Osteocyte (in vitro differentiated cells): ENCODE data around the gene FBXL16. TPM values are rescaled to one million over a fixed set of nuclear protein-coding genes. Genes with fewer than 3 reads are reported as not detected.

Source experiments
- DNase-seq: peaks from one replicate; pipeline ENCODE4 v3.0.0; 2021; ENCODE audit warnings: mixed read lengths; ENCODE audit not compliant: unreplicated experiment; ENCODE audit errors: extremely low spot score
- H3K27ac Mint-ChIP-seq: one replicate; pipeline ENCODE4 v1.8.0; 2021; ENCODE audit warnings: mild to moderate bottlenecking, mixed read lengths; ENCODE audit not compliant: unreplicated experiment
- H3K27me3 Mint-ChIP-seq: one replicate; pipeline ENCODE4 v1.8.0; 2021; ENCODE audit warnings: mixed read lengths; ENCODE audit not compliant: unreplicated experiment
- H3K36me3 Mint-ChIP-seq: one replicate; pipeline ENCODE4 v1.8.0; 2021; ENCODE audit warnings: mixed read lengths; ENCODE audit not compliant: unreplicated experiment
- H3K4me1 Mint-ChIP-seq: one replicate; pipeline ENCODE4 v1.8.0; 2021; ENCODE audit warnings: mixed read lengths; ENCODE audit not compliant: unreplicated experiment
- H3K4me3 Mint-ChIP-seq: one replicate; pipeline ENCODE4 v1.8.0; 2021; ENCODE audit warnings: mild to moderate bottlenecking, moderate library complexity, mixed read lengths; ENCODE audit not compliant: unreplicated experiment
- H3K9me3 Mint-ChIP-seq: one replicate; pipeline ENCODE4 v1.8.0; 2021; ENCODE audit warnings: mixed read lengths; ENCODE audit not compliant: unreplicated experiment
- CTCF ChIP-seq: fragments of 200-600 bp; sonication (generic); IDR thresholded peaks from 2 replicates; pipeline ENCODE4 v1.5.0; 2021; ENCODE audit warnings: antibody characterized with exemption, mild to moderate bottlenecking, moderate library complexity
- total RNA-seq: library from RNA; stranded (reverse); gene quantifications from 2 replicates; pipeline ENCODE4 v1.2.1, GENCODE V29; 2021

Gene FBXL16
- total RNA-seq, 1 donor from 2014 or later, result 0.32 TPM

- Mint-ChIP-seq H3K9me3 (no peaks in the 10 kb centered on the region), H3K4me3 (no peak overlapping the region), H3K27me3 (no peaks in the 10 kb centered on the region), H3K4me1 (peaks cover 9% of the 10 kb centered on the region), H3K27ac (no peak overlapping the region), H3K36me3 (peaks cover 5% of the 10 kb centered on the region)
- no peak for TF ChIP-seq CTCF
- DNase-seq, result no peak
These were observed 31.3 kb downstream of the FBXL16 start for GRCh38 chr16:674214-674881.

- Mint-ChIP-seq H3K9me3 (no peaks in the 10 kb centered on the region), H3K36me3 (peaks cover 5% of the 10 kb centered on the region), H3K4me3 (no peak overlapping the region), H3K27me3 (no peaks in the 10 kb centered on the region), H3K4me1 (peaks cover 9% of the 10 kb centered on the region), H3K27ac (no peak overlapping the region)
- TF ChIP-seq CTCF, result no peak
- no peak for DNase-seq
These were observed 32.1 kb downstream of the FBXL16 start for GRCh38 chr16:673399-673991.

- no peak for TF ChIP-seq CTCF
- H3K27ac Mint-ChIP-seq, result no peak overlapping the region
- no peak overlapping the region for H3K4me3 Mint-ChIP-seq
- no peaks in the 10 kb centered on the region for H3K27me3 Mint-ChIP-seq
- H3K9me3 Mint-ChIP-seq, result no peaks in the 10 kb centered on the region
- H3K4me1 Mint-ChIP-seq, result peaks cover 9% of the 10 kb centered on the region
- no peak for DNase-seq
- peaks cover 5% of the 10 kb centered on the region for H3K36me3 Mint-ChIP-seq
These were observed 32.8 kb downstream of the FBXL16 start for GRCh38 chr16:672851-673250.

GRCh38 chr16:672371-672770 lies 33.2 kb downstream of the FBXL16 start:
- peaks cover 12% of the 10 kb centered on the region for H3K4me1 Mint-ChIP-seq
- H3K36me3 Mint-ChIP-seq, result peaks cover 5% of the 10 kb centered on the region
- H3K27me3 Mint-ChIP-seq, result no peaks in the 10 kb centered on the region
- H3K9me3 Mint-ChIP-seq, result no peaks in the 10 kb centered on the region
- H3K27ac Mint-ChIP-seq, result no peak overlapping the region
- no peak overlapping the region for H3K4me3 Mint-ChIP-seq
- no peak for DNase-seq
- TF ChIP-seq CTCF, result no peak

- Mint-ChIP-seq H3K36me3 (peaks cover 5% of the 10 kb centered on the region), H3K4me1 (peaks cover 12% of the 10 kb centered on the region), H3K27ac (no peak overlapping the region), H3K4me3 (no peak overlapping the region), H3K27me3 (no peaks in the 10 kb centered on the region), H3K9me3 (no peaks in the 10 kb centered on the region)
- no peak for DNase-seq
- no peak for TF ChIP-seq CTCF
These were observed 34.1 kb downstream of the FBXL16 start for GRCh38 chr16:671353-672131.
